ENCODE data around the gene XPNPEP3. TPM values are rescaled to one million over a fixed set of nuclear protein-coding genes. Genes with fewer than 3 reads are reported as not detected.

The XPNPEP3 gene
- total RNA-seq, 3 donors from 2014 or later (not counting 1 experiment from before 2014, with no cell fraction given): 14.8 to 17.8 (median 15.1) TPM

DNA sequence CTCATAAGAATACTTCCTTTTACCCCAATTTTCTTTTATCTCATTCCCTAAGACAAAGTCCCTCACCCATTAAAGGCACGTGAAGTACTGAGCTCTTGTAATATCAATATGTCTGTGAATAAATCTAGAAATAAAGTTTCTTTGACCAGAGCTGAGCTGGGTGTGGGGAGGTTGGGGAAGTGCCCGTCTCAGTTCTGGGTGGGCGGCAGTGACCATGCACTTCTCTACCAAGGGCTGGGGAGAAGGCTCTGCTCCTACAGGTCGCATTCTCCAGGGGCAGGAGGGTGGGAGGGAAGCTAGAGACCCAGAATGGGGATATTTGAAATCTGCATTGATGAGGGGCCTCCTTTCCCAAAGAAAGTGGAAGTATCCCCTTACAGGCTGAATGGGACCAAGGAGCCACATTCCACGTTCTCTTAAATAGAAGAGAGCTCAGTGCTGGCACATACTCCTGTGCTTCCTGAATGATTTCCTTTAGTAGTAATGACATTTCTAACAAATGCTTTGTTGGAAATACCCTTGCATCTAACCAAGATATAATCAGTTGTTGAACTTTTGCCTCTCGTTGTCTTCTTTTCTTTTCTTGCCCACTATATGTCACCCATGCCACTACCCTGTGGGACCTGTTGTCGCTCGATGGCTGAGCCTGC is 110.3 kb downstream of the XPNPEP3 start:
- 91% methylated on average over 5 of the region's 8 CpGs for WGBS (ENCODE audit: insufficient coverage)
- Histone ChIP-seq H3K27me3 (ENCODE audit: control insufficient read depth, insufficient read depth, low read length) (no peaks in the 10 kb centered on the region), H3K9me3 (ENCODE audit: control insufficient read depth, insufficient read depth, low read length) (no peaks in the 10 kb centered on the region), H3K4me1 (ENCODE audit: control insufficient read depth, insufficient read depth, low read length) (no peaks in the 10 kb centered on the region), H3K36me3 (ENCODE audit: control insufficient read depth, insufficient read depth, low read length) (peaks cover 58% of the 10 kb centered on the region), H3K4me3 (ENCODE audit: low read length) (no peak overlapping the region), H3K27ac (ENCODE audit: low read length) (no peak overlapping the region)
- peaks cover 15% of the 10 kb centered on the region for H3K36me3 Mint-ChIP-seq
- intact Hi-C loops (cut with micrococcal nuclease): no loop called here
- H3K27me3 Mint-ChIP-seq (ENCODE audit: low read depth in 2 of 2): no peaks in the 10 kb centered on the region
- no peak overlapping the region for H3K4me3 Mint-ChIP-seq
- ATAC-seq: no peak
- DNase-seq: no peak
- peak overlapping the region; percentile 33 to 57 for H3K27ac Mint-ChIP-seq
- H3K4me1 Mint-ChIP-seq: peaks cover 4 to 11% of the 10 kb centered on the region in 2 donors
- no peaks in the 10 kb centered on the region for H3K9me3 Mint-ChIP-seq
- TF ChIP-seq, protein P1, sequence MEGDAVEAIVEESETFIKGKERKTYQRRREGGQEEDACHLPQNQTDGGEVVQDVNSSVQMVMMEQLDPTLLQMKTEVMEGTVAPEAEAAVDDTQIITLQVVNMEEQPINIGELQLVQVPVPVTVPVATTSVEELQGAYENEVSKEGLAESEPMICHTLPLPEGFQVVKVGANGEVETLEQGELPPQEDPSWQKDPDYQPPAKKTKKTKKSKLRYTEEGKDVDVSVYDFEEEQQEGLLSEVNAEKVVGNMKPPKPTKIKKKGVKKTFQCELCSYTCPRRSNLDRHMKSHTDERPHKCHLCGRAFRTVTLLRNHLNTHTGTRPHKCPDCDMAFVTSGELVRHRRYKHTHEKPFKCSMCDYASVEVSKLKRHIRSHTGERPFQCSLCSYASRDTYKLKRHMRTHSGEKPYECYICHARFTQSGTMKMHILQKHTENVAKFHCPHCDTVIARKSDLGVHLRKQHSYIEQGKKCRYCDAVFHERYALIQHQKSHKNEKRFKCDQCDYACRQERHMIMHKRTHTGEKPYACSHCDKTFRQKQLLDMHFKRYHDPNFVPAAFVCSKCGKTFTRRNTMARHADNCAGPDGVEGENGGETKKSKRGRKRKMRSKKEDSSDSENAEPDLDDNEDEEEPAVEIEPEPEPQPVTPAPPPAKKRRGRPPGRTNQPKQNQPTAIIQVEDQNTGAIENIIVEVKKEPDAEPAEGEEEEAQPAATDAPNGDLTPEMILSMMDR (IDR thresholded peaks at IDR 0.05): no peak

DNA sequence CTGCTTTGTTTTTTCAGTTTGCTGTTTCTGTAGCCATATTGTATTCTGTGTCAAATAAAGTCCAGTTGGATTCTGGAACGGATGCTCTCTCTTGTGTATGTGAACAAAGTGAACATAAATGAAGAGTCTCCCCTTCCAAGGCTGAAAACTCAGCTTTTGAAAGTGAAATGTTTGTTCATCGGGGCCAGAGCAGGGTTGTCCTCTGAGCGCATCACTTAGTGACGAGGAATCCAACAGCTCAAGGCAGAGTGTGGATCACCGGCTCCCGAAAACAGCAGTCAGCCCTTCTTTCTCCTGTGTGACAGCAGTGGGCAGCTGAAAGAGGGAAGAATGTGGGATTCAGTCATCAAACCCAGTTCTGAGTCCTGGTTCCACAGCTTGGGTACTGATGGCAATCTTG is 115.6 kb downstream of the XPNPEP3 start:
- Histone ChIP-seq H3K9me3 (ENCODE audit: control insufficient read depth, insufficient read depth, low read length) (no peaks in the 10 kb centered on the region), H3K4me3 (ENCODE audit: low read length) (no peak overlapping the region), H3K4me1 (ENCODE audit: control insufficient read depth, insufficient read depth, low read length) (no peaks in the 10 kb centered on the region), H3K27ac (ENCODE audit: low read length) (no peak overlapping the region), H3K36me3 (ENCODE audit: control insufficient read depth, insufficient read depth, low read length) (peaks cover 31% of the 10 kb centered on the region), H3K27me3 (ENCODE audit: control insufficient read depth, insufficient read depth, low read length) (no peaks in the 10 kb centered on the region)
- peaks cover 7% of the 10 kb centered on the region for H3K36me3 Mint-ChIP-seq
- DNase-seq (no peak), ATAC-seq (no peak)
- H3K27ac Mint-ChIP-seq: no peak overlapping the region
- no peaks in the 10 kb centered on the region for H3K9me3 Mint-ChIP-seq
- no peaks in the 10 kb centered on the region for H3K27me3 Mint-ChIP-seq (ENCODE audit: low read depth in 2 of 2)
- TF ChIP-seq, protein P1 (IDR thresholded peaks at IDR 0.05): no peak
- H3K4me3 Mint-ChIP-seq: no peak overlapping the region
- H3K4me1 Mint-ChIP-seq: no peaks in the 10 kb centered on the region
- WGBS (ENCODE audit: insufficient coverage): 99% methylated on average over 6 of the region's 6 CpGs
- intact Hi-C loops (cut with micrococcal nuclease): no loop called here

- ATAC-seq: no peak
- H3K4me1 Mint-ChIP-seq: no peaks in the 10 kb centered on the region
- DNase-seq: no peak
- Histone ChIP-seq H3K27ac (ENCODE audit: low read length) (no peak overlapping the region), H3K9me3 (ENCODE audit: control insufficient read depth, insufficient read depth, low read length) (no peaks in the 10 kb centered on the region), H3K27me3 (ENCODE audit: control insufficient read depth, insufficient read depth, low read length) (no peaks in the 10 kb centered on the region), H3K4me3 (ENCODE audit: low read length) (no peak overlapping the region), H3K4me1 (ENCODE audit: control insufficient read depth, insufficient read depth, low read length) (no peaks in the 10 kb centered on the region), H3K36me3 (ENCODE audit: control insufficient read depth, insufficient read depth, low read length) (peaks cover 27% of the 10 kb centered on the region)
- 96% methylated on average over 13 of the region's 13 CpGs for WGBS (ENCODE audit: insufficient coverage)
- H3K27me3 Mint-ChIP-seq (ENCODE audit: low read depth in 2 of 2): no peaks in the 10 kb centered on the region
- TF ChIP-seq, protein P1 (IDR thresholded peaks at IDR 0.05): no peak
- peaks cover 7% of the 10 kb centered on the region for H3K36me3 Mint-ChIP-seq
- H3K9me3 Mint-ChIP-seq: no peaks in the 10 kb centered on the region
- intact Hi-C loops (cut with micrococcal nuclease): no loop called here
- H3K27ac Mint-ChIP-seq: no peak overlapping the region
- no peak overlapping the region for H3K4me3 Mint-ChIP-seq
These were observed 116.2 kb downstream of the XPNPEP3 start for GRCh38 chr22:40973144-40973543.

GRCh38 chr22:40975366-40975765 is 118.4 kb downstream of the XPNPEP3 start:
- Histone ChIP-seq H3K4me3 (ENCODE audit: low read length) (no peak overlapping the region), H3K4me1 (ENCODE audit: control insufficient read depth, insufficient read depth, low read length) (no peaks in the 10 kb centered on the region), H3K36me3 (ENCODE audit: control insufficient read depth, insufficient read depth, low read length) (peaks cover 12% of the 10 kb centered on the region), H3K27me3 (ENCODE audit: control insufficient read depth, insufficient read depth, low read length) (no peaks in the 10 kb centered on the region), H3K27ac (ENCODE audit: low read length) (no peak overlapping the region), H3K9me3 (ENCODE audit: control insufficient read depth, insufficient read depth, low read length) (no peaks in the 10 kb centered on the region)
- no peak overlapping the region for H3K27ac Mint-ChIP-seq
- TF ChIP-seq, protein P1 (IDR thresholded peaks at IDR 0.05): no peak
- H3K4me3 Mint-ChIP-seq: no peak overlapping the region
- H3K36me3 Mint-ChIP-seq: peaks cover 7% of the 10 kb centered on the region
- H3K27me3 Mint-ChIP-seq (ENCODE audit: low read depth in 2 of 2): no peaks in the 10 kb centered on the region
- no peaks in the 10 kb centered on the region for H3K4me1 Mint-ChIP-seq
- 100% methylated on average over 1 of the region's 1 CpG for WGBS (ENCODE audit: insufficient coverage)
- intact Hi-C loops (cut with micrococcal nuclease): no loop called here
- DNase-seq (no peak), ATAC-seq (no peak)
- no peaks in the 10 kb centered on the region for H3K9me3 Mint-ChIP-seq

All from natural killer cell (primary cell).